K562 (cell line): ENCODE data around the gene TMSB4X. TPM values are rescaled to one million over a fixed set of nuclear protein-coding genes. Genes with fewer than 3 reads are reported as not detected.

Source experiments
- CHD4 ChIP-seq: fragments of 200-600 bp; sonication (generic); IDR thresholded peaks from 3 replicates; pipeline ENCODE4 v1.6.1; 2012; ENCODE audit warnings: low read depth, mild to moderate bottlenecking, mixed read lengths, low read length, inconsistent platforms; ENCODE audit not compliant: insufficient read depth, insufficient replicate concordance, poor library complexity, severe bottlenecking
- EGR1 ChIP-seq: fragments of 450-650 bp; conservative IDR thresholded peaks from 2 replicates; pipeline ENCODE4 v1.6.1; 2017; ENCODE audit warnings: mild to moderate bottlenecking
- PHF20 ChIP-seq: fragments of 450-650 bp; IDR thresholded peaks from 2 replicates; pipeline ENCODE4 v1.6.1; 2018; ENCODE audit not compliant: partially characterized antibody
- ZNF197 ChIP-seq: fragments of 200-800 bp; sonication (Bioruptor generic); IDR thresholded peaks from 2 replicates; pipeline ENCODE4 v1.6.1; 2016; ENCODE audit warnings: low read depth, missing genetic modification characterization, missing compliant biosample characterization
- polyA plus RNA-seq, 8 experiments: library from polyadenylated mRNA; depleted of rRNA in 4 of 8; stranded (reverse) in 5 of 8; unstranded in 3 of 8; fragments of >200 nt; fragmentation: Nextera tagmentation in 2 of 8; fragmentation: Illumina TruSeq in 1 of 8; extraction: Ambion mirVana in 2 of 8; extraction: Trizol in 1 of 8; gene quantifications; 2 replicates each; pipeline versions ENCODE4 v1.2.1 to v1.2.3, GENCODE V29; 2011 to 2014; ENCODE audit warnings: inconsistent platforms in 1 of 8, missing spikeins in 1 of 8
- total RNA-seq, 7 experiments: library from RNA; depleted of rRNA in 6 of 7; stranded (reverse); fragments of >200 nt in 6 of 7; fragmentation: Illumina TruSeq in 2 of 7; extraction: Trizol in 2 of 7; gene quantifications; 2 replicates each; pipeline versions ENCODE4 v1.2.1 to v1.2.3, GENCODE V29; 2011 to 2021; ENCODE audit warnings: low replicate concordance in 1 of 7
- TF ChIP-seq, protein P1 (sequence below), 2 experiments: fragments of 450-650 bp; formaldehyde crosslinking in 1 of 2; IDR thresholded peaks; 2 replicates each; pipeline versions ENCODE4 v1.4.0 to v1.6.1; 2014 to 2020; ENCODE audit warnings: mild to moderate bottlenecking in 2 of 2, borderline replicate concordance in 1 of 2, low read depth in 1 of 2
- TF ChIP-seq, protein P2 (sequence below): fragments of 450-650 bp; formaldehyde crosslinking; IDR thresholded peaks from 2 replicates; pipeline ENCODE4 v1.4.0; 2020; ENCODE audit warnings: mild to moderate bottlenecking, moderate library complexity

TMSB4X gene
- total and polyA plus RNA-seq, 9 of the 15 experiments (the other 6 are each of a cell fraction or from before 2014, with no cell fraction given) = 1,035 to 2,035 (median 1,529) TPM

DNA sequence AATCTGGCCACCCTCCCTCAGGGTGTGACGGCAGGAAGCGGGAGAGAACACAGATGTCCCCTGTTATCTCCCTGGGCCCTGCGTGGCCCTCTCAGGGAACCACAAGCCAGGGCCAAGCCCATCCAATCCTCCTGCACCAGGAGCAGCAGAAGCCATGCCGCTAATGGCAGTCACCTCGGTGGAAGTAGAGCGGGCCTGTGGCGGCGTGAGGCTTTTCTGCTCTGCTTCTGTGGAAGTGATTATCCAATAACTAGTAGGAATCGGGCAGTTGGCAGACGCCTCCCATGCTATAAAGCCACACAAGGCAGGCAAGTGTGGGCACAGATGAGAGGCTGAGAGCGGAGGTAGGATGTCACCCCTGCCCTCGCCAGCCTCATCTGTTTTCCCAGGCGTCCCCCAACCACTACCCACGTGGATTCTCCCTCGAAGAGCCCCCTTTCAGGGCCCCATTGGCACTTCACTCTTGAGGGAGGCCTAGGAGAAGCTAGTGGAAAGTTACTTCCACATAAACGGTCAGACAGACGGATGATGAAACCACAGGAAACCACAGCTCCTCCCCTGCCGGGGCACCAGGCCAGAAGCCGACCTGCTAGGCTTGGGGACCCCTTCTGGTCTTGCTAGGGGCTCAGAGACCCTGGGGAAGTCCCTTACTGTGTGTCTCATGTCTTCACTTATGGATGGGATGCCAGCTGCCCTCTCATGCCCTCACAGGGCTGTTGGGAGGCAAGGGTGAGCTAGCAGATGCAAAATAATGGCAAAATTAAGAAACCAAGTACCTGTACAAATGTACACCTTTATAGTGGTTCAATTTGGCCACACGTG, 18.8 kb upstream of the TMSB4X start (continued):
- TF ChIP-seq, protein P1, sequence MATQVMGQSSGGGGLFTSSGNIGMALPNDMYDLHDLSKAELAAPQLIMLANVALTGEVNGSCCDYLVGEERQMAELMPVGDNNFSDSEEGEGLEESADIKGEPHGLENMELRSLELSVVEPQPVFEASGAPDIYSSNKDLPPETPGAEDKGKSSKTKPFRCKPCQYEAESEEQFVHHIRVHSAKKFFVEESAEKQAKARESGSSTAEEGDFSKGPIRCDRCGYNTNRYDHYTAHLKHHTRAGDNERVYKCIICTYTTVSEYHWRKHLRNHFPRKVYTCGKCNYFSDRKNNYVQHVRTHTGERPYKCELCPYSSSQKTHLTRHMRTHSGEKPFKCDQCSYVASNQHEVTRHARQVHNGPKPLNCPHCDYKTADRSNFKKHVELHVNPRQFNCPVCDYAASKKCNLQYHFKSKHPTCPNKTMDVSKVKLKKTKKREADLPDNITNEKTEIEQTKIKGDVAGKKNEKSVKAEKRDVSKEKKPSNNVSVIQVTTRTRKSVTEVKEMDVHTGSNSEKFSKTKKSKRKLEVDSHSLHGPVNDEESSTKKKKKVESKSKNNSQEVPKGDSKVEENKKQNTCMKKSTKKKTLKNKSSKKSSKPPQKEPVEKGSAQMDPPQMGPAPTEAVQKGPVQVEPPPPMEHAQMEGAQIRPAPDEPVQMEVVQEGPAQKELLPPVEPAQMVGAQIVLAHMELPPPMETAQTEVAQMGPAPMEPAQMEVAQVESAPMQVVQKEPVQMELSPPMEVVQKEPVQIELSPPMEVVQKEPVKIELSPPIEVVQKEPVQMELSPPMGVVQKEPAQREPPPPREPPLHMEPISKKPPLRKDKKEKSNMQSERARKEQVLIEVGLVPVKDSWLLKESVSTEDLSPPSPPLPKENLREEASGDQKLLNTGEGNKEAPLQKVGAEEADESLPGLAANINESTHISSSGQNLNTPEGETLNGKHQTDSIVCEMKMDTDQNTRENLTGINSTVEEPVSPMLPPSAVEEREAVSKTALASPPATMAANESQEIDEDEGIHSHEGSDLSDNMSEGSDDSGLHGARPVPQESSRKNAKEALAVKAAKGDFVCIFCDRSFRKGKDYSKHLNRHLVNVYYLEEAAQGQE (IDR thresholded peaks at IDR 0.05; ENCODE audit: borderline replicate concordance) = no peak
- TF ChIP-seq, protein P1 (CRISPR knock-in tag; IDR thresholded peaks at IDR 0.05; ENCODE audit: low read depth) = peak; percentile 86
- no peak for TF ChIP-seq CHD4
- no peak for TF ChIP-seq PHF20
- TF ChIP-seq EGR1 = no peak
- TF ChIP-seq, protein P2, sequence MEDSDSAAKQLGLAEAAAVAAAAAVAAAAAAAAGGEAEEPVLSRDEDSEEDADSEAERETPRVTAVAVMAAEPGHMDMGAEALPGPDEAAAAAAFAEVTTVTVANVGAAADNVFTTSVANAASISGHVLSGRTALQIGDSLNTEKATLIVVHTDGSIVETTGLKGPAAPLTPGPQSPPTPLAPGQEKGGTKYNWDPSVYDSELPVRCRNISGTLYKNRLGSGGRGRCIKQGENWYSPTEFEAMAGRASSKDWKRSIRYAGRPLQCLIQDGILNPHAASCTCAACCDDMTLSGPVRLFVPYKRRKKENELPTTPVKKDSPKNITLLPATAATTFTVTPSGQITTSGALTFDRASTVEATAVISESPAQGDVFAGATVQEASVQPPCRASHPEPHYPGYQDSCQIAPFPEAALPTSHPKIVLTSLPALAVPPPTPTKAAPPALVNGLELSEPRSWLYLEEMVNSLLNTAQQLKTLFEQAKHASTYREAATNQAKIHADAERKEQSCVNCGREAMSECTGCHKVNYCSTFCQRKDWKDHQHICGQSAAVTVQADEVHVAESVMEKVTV (CRISPR knock-in tag) = 0 out of 2 replicates have a peak, but pooled peaks have one; percentile 3
- TF ChIP-seq ZNF197 (CRISPR knock-in tag) = peak; percentile 96
